ENCODE data around the gene ADGRV1.
"Not testable (repeated sequence)": the region's sequence is repeated elsewhere in the genome, so short reads cannot be mapped to it uniquely, and the experiment has no call there.

ADGRV1 gene

DNA sequence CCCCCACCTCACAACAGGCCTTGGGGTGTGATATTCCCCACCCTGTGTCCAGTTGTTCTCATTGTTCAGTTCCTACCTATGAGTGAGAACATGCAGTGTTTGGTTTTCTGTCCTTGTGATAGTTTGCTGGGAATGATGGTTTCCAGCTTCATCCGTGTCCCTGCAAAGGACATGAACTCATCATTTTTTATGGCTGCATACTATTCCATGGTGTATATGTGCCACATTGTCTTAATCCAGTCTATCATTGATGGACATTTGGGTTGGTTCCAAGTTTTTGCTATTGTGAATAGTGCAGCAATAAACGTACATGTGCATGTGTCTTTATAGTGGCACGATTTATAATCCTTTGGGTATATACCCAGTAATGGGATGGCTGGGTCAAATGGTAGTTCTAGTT, 41.7 kb downstream of the ADGRV1 start:
- DNase-seq (ENCODE audit: low read depth in 2 of 2) = not testable (repeated sequence)

DNA sequence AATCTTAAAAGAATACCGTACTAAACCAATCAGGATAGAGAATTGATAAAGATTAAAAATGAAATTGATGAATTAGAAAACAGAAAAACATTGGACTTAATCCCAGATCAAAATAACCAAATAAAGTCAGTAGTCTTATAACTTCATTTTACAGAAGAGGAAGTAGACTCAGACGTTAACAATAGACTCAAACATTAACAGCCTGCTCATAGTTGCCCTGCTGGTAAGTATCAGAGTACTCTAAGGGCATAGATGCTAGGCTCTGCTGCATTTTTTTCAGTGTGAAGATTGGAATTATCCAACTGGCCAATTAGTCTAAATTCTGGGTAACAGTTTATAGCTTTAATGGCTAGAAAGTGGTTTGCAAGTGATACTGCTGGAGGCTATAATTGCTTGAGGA, 42.9 kb downstream of the ADGRV1 start:
- DNase-seq (ENCODE audit: low read depth in 2 of 2) = no peak

DNA sequence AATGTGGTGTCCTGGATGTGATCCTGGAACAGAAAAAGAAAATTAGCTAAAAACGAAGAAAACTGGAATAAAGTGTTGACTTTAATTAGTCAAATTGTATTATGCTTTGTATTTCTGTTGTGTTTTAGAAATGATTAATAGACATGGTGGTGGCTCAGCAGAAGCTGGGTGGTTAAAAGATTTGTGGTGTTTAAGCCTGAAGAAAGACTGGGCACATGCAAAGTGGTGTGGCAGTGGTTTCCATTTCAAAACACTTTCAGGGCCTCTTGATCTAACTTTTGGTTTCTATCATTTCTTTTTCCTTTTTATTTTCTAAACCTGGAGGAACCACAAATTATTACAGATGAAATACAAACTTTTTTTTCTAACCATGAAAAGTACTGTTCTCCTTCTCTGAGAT, 44.1 kb downstream of the ADGRV1 start:
- no peak for DNase-seq (ENCODE audit: low read depth in 2 of 2)

DNA sequence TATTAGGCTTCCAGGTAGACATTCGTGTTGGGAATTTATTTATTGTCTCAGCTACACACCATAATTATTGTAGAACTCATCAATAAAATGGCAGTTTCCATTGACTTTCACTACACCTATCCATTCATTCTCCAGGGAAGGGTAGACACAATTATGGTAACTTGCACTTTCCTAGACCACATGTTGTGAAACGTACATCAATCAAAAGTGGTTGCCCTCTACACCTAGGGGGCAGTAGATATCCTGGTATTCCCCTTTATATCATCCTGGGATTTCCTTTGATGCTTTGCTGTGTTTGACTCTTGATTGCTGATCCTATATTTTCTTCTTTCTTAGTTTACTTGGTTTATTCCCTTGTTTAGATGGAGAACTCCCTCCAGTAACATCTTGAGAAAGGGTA, 47.9 kb downstream of the ADGRV1 start:
- no peak for DNase-seq (ENCODE audit: low read depth in 2 of 2)

DNA sequence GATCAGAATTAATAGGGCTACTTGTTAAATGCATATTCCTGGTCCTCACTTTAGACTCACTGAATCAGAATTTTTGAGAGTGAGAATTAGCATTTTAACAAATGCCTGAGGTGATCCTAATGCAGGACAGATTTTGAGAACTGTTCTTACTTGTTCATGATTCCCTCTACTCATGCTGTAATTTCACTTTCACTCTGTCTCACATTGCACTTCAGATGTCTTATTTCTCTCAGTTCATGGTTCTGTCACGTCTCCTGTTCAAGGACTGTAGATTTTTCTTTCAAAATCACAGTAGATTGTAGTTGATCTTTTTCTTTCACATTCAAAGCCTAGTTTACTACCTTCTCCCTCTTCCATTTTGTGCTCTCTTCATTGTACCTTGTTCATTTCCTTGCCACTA, 54.3 kb downstream of the ADGRV1 start:
- no peak for DNase-seq (ENCODE audit: low read depth in 2 of 2)

DNA sequence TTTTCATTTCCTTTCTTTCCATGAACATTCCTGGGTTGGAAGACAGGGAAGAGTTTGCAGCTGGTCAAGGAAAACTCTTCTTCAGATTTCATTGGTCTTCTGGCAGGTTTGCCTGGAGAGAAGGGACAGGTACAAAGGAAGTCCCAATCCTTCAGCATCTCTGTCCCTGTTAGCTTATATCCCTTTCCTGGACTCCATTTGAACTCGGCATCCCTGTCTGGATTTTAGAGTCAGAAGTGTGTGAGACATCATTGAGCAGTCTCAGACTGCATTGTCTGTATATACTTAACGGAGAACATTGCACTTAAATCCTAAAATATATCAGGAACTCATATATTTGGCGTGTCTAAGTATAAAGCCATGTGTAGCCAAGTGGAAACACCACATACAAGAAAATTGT, 54.9 kb downstream of the ADGRV1 start:
- no peak for DNase-seq (ENCODE audit: low read depth in 2 of 2)

DNA sequence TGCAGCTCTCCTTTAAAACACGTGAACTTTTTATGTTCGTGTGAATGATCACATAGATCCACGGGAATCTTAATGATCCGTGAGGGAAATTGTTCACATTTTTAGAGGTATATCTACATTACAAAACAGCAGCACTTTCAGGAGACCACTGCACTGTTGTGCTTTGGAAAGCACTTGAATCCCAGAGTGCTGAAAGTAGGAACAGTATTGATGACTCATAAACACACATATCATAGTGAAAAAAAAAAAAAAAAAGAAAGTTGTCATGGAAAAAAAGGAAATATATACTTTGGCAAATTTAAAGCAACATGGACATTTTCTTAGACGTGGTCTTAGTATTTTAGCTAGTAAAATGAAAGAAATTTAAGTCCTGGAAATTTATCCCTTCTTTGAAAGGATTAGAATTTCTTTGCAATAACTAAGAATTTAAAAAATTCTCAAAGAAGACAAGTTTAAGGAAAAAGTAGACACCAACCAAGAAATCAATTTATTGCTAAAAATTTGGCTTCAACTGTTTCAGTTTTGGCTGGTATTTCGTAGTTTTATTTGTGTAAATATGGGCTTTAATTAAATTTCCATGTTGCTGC, 55.4 kb downstream of the ADGRV1 start:
- no peak for DNase-seq (ENCODE audit: low read depth in 2 of 2)

DNA sequence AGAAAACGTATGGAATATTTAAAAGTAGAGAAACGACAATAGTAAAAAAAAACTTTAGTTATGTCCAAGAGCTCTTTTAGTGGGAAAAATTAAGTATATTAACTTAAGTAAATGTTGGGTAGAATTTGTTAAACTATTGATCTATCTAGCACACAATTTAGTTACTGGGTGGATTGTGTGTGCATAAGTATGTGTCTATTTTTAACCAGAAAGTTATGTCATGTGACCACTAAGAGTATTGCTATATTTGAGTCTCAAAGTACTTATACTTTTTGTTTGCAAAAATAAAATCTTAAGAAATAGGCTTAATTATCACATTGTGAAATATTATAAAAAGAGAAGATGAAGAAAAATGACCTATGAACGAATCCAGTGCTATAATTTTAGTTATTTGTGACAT, 56.8 kb downstream of the ADGRV1 start:
- DNase-seq (ENCODE audit: low read depth in 2 of 2) = no peak

DNA sequence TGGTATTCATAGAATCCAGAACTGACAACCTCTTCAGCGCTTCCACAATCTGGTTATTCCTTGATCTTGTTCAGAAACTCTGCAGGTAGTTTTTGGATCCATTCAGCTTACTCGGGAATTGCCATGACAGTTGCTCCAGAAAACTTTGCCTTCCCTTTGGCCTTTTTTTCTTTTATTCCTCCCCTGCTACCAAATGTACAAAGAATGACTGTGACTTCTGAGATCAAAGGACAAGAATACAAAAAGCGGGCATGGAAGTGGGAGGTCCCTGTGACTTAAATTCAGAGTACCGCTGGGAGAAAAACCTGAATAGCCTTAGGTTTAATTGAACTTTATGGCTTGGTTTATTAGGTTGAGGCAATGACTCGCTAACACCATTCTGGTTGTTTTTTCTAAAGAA, 59.5 kb downstream of the ADGRV1 start:
- no peak for DNase-seq (ENCODE audit: low read depth in 2 of 2)

DNA sequence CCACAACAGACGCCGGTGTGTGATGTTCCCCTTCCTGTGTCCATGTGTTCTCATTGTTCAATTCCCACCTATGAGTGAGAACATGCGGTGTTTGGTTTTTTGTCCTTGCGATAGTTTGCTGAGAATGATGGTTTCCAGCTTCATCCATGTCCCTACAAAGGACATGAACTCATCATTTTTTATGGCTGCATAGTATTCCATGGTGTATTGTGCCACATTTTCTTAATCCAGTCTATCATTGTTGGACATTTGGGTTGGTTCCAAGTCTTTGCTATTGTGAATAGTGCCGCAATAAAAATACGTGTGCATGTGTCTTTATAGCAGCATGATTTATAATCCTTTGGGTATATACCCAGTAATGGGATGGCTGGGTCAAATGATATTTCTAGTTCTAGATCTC, 61.2 kb downstream of the ADGRV1 start:
- DNase-seq (ENCODE audit: low read depth in 2 of 2) = not testable (repeated sequence)

DNA sequence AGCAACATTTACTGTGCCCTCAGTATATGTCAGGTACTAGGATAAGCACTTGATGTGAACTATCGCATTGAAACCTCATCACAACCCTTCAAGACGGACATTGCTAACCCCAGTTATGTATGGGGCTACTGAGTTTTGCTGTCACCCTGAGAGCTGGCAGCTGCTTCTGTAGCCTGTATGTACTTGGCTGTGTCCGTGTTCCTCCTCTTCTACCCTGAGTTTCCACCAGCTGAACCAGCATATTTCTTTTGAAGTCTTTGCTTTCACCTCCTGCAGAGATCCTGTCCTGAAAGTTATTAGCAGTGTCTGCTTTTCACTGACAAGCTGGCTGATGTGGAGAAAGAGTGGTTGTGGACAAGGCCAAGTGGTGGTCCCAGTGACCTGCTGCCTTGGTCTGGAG, 63.3 kb downstream of the ADGRV1 start:
- no peak for DNase-seq (ENCODE audit: low read depth in 2 of 2)

DNA sequence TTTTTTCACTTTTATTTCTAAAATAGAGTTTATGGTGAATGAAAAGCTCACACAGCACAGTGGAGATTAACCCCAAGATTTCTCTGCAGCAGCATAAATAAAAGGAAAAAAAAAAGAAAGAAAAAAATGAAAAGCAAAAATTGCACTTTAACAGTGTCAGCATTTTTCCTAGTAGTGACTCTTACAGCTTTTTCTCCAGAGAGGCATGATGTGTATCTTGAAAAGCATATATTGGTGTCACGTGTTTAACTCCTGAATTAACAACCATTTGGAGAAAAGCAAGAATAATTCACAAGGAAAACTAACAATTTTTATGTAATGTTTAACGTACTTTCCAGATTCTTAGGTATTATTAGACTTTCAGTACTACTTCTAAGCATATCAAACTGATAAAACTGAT, 67.9 kb downstream of the ADGRV1 start:
- DNase-seq (ENCODE audit: low read depth in 2 of 2) = no peak

DNA sequence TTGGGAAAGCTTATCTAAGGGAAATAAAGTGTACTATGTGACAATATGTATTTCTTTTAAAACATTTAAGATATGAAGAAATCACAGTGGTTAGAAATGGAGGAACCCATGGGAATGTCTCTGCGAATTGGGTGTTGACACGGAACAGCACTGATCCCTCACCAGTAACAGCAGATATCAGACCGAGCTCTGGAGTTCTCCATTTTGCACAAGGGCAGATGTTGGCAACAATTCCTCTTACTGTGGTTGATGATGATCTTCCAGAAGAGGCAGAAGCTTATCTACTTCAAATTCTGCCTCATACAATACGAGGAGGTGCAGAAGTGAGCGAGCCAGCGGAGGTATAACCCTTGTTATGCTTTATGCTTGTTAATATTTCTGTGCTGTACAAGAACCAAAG, 69.9 kb downstream of the ADGRV1 start:
- no peak for DNase-seq (ENCODE audit: low read depth in 2 of 2)

DNA sequence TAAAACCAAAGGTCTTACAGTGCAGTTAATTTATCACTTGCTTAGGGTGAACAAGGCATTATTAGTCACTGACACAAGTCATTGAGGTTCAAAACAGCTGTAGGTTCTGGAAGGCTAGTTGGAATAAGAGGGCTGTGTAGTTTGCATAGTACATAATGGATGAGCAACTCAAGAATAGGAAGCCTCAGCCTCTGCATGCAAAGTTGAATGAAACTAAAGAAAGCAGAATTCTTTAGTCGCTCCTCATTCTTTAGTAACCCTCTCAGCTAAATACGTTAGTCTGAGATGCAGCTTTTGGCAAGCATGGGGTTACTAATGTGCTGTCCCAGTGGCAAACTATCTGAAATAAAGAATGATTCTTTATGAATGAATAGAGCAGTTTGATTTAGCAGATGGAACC, 74.2 kb downstream of the ADGRV1 start:
- no peak for DNase-seq (ENCODE audit: low read depth in 2 of 2)

DNA sequence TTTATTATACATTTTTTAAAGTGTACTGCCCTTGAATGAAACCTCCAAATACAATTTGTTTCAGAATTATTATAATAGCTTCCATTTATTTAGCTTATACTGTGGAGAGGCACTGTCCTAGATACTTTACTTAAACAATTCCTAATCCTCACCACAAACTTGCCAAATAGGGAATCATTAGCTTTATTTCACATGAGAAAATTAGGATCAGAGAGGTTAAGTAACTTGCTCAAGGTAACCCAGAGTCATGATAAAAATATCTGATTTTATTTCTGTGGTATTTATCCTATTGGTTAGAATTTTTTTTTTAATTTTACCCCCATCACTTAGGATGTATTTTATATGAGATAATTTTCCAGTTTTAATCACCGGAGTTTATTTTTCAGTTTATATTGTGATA, 78.4 kb downstream of the ADGRV1 start:
- no peak for DNase-seq (ENCODE audit: low read depth in 2 of 2)

DNA sequence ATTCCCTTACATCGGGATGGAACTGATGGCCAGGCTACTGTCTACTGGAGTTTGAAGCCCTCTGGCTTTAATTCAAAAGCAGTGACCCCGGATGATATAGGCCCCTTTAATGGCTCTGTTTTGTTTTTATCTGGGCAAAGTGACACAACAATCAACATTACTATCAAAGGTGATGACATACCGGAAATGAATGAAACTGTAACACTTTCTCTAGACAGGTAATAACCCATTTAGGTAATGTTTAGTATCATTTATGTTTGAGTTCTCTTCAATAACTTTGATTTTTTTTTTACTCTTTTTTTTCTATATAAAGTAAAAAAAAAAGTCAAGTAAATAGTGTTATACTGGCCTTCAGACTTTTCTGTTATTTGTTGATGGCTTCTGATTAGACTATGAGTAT, 79.1 kb downstream of the ADGRV1 start:
- DNase-seq (ENCODE audit: low read depth in 2 of 2) = no peak

DNA sequence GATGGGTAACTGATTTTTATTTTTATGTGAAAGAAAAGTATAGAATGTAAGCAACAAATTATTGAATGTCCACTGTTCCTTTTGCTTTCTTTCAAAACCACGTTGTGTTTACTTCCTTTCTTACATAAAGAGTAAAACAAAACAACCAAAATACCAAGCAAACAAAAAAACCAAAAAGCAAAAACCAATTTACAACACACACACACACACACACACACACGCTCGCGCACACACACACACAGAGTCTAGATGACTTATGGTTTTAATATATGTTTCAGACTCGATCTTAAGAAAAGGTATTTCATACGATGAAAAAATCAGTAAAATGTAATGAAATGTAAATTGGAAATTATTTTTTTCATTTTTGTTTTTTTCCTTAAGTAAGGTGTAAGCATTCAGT, 80.3 kb downstream of the ADGRV1 start:
- no peak for DNase-seq (ENCODE audit: low read depth in 2 of 2)

DNA sequence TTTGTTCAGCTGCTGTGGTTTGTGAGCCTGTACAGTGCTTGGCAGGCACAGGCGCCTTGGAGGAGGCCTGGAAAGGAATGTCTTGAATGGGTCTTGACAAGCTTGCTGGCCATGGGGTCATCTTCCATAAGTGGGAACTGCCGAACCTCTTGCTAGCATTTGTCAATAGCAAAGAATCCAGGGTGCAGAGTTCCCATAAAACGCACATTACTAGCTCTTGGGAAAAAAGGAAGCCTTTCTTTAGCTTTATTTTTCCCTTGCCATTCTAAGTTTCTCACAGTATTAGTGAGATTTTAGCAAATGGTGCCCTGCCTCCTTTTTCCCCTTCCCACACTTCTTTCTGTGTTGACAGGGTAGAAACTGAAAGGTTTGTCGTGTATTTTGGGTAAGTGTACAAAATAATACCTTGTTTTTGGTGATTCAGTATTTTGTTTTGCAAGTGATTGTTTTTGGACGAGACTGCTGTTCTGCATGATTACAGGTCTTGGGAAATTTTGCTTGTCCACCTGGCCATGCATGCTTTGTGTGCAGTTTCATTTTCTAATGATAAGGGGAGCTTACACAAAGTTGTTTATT, 82.0 kb downstream of the ADGRV1 start:
- DNase-seq (ENCODE audit: low read depth in 2 of 2) = no peak

DNA sequence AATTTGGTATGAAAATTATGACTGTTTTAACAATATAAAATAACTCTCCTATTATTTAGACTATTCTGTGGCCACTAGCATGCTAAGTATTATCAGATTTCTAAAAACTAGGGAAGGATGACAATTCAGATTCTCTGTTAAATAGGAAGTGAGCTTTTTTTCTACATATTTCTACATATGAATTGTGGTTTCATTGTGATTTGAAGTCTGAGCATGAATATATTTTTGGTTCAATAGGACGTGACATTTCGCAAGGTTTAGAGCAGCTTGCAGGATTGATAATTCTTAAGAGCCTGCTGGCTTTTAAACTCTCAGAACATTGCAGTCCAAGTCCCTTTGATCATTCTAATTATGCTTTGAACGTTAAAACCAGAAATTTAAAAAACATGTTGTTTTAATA, 82.9 kb downstream of the ADGRV1 start:
- DNase-seq (ENCODE audit: low read depth in 2 of 2) = no peak

DNA sequence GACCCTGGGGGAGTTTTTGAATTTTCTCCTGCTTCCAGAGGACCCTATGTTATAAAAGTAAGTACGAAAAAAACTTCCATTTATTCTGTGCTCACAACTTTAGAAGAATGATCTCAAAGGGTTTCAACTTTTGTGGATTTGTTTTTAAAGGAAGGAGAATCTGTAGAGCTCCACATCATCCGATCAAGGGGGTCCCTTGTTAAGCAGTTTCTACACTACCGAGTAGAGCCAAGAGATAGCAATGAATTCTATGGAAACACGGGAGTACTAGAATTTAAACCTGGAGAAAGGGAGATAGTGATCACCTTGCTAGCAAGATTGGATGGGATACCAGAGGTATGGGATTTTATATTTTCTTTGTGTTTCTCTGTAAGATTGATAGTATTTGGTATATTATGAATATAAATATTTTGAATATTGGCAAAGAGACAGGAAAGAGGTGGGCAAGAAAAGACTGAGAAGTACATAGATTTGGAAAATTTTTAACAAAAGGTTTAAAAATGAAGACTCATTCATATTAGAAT, 84.2 kb downstream of the ADGRV1 start:
- no peak for DNase-seq (ENCODE audit: low read depth in 2 of 2)

DNA sequence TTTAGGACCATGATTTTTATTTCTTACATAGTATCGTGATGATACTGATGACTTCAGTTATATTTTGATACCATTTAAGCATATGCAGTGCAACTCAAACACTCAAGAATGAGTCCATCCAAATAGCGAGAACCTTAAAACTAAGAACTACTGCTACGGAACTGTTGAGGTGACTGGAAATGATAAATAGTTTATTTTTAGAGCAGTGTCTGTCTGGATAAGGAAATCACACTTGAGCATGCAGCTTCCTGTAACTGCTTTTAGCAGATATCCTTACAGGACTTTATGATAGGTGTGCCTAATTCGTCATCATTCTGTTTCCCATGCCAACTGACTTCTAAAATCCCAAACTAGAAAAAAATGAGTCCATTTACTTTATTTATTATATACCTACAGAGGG, 85.5 kb downstream of the ADGRV1 start:
- DNase-seq (ENCODE audit: low read depth in 2 of 2) = no peak

DNA sequence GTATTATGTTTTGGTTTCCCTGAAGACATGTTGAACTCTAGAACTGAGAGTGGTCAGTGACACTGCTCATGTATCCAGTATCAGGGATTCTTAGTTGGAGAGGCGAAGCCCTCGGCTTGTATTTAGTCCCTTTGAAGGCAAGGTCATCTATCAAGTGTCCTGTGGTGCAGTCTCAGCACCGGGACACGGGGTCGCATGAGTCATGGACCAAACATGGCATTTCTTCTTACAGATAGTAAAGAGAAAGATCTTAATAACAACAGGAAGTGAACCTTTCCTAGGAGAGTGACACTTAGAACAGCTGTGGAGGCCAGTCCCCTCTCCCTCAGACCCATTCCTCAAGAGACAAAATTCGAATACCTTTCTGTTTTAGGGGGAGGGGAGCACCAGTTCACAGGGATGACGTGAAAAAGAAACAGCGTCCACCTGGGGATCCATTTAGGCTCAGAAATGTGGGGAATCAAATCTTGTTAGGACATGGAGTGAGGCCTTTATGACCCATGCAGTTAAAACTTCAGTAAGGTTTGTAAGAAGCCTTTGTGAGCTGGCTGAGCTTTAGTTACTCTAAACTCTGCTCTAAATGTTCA, 86.5 kb downstream of the ADGRV1 start:
- no peak for DNase-seq (ENCODE audit: low read depth in 2 of 2)

DNA sequence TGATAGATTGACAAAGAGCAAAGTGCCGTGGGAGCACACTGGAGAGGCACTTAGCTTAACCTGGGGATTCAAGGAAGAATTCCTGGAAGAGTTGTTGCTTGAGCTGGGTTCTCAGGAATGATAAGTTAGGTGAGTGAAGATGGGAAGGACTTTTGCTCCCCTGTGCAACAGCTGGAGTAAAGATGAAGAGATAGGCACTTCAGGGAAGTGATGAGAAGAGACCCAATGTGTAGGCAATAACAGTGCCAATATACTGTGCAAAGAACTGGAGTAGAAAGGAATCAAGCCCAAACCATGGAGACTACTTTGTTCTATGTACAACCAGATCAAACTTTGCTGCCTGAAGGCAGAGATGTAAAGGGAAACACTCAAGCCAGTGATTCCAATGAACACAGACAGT, 92.2 kb downstream of the ADGRV1 start:
- DNase-seq (ENCODE audit: low read depth in 2 of 2) = no peak

DNA sequence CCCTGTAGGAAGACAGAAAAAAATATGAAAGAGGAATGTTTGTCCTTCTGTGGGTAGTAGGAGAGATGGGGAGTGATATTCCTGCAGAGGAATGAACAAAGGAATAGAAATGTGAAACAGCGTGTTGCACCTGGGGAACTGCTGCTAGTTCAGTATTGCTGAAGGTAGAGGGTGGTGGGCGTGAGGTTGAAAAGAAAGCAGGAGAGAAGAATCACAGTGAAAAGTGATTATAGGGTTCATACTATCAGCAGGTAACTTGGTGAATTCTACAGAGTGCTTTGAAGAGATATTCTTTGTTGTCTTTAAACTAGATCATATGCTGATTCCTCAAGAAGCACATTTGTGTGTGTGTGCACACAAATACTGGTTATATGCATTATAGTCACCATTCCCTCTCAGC, 95.6 kb downstream of the ADGRV1 start:
- no peak for DNase-seq (ENCODE audit: low read depth in 2 of 2)
